CD4-positive, alpha-beta T cell (primary cell): ENCODE data around the gene GLCE. TPM values are rescaled to one million over a fixed set of nuclear protein-coding genes. Genes with fewer than 3 reads are reported as not detected.

Experiments used
- ATAC-seq: fragments of 200-7000 bp; cut with Tn5 transposase; one replicate; pipeline ENCODE4 v1.10.0; 2022; ENCODE audit warnings: mild to moderate bottlenecking; ENCODE audit not compliant: poor library complexity
- CTCF ChIA-PET: fragments of 350-600 bp; sonication (Branson Sonifier 250); formaldehyde crosslinking; loops from one replicate; lab custom pipeline; 2021; ENCODE audit warnings: antibody characterized with exemption, inconsistent platforms; lab: Charles Lee
- POLR2A ChIA-PET: fragments of 350-600 bp; sonication (Branson Sonifier 250); formaldehyde crosslinking; loops from one replicate; lab custom pipeline; 2021; ENCODE audit warnings: antibody characterized with exemption, inconsistent platforms; lab: Charles Lee
- DNase-seq, 14 experiments: peaks; one replicate each; pipeline ENCODE4 v3.0.0-alpha.2; 2013 to 2020; ENCODE audit warnings: mixed read lengths in 2 of 14
- H3K27ac ChIP-seq, 2 donors: one replicate each; pipeline versions ENCODE4 v1.5.1 to v1.7.0; 2013; ENCODE audit warnings: low read length in 2 of 2, low read depth in 1 of 2, mild to moderate bottlenecking in 1 of 2
- H3K27me3 ChIP-seq, 2 experiments: 1 replicate in 1 of 2; 2 replicates in 1 of 2; pipeline versions ENCODE4 v1.6.1 to v1.7.0; 2013; ENCODE audit warnings: low read length in 2 of 2, control low read depth in 1 of 2, mild to moderate bottlenecking in 1 of 2, moderate library complexity in 1 of 2; ENCODE audit not compliant: insufficient read depth in 2 of 2, control insufficient read depth in 1 of 2
- H3K36me3 ChIP-seq: one replicate; pipeline ENCODE4 v1.6.1; 2013; ENCODE audit warnings: low read length, control low read depth; ENCODE audit not compliant: insufficient read depth
- H3K4me1 ChIP-seq: one replicate; pipeline ENCODE4 v1.6.1; 2013; ENCODE audit warnings: low read length, control low read depth; ENCODE audit not compliant: insufficient read depth
- H3K4me3 ChIP-seq: one replicate; pipeline ENCODE4 v1.5.1; 2013; ENCODE audit warnings: mild to moderate bottlenecking, low read length, moderate library complexity
- H3K9me3 ChIP-seq, 2 experiments: 1 replicate in 1 of 2; 2 replicates in 1 of 2; pipeline versions ENCODE4 v1.6.1 to v1.7.0; 2013; ENCODE audit warnings: low read length in 2 of 2, mild to moderate bottlenecking in 2 of 2, control low read depth in 1 of 2, moderate library complexity in 1 of 2; ENCODE audit not compliant: control insufficient read depth in 1 of 2, insufficient read depth in 1 of 2
- H3K27ac Mint-ChIP-seq: one replicate; pipeline ENCODE4 v1.8.0; 2020; ENCODE audit warnings: mixed read lengths
- H3K27me3 Mint-ChIP-seq: one replicate; pipeline ENCODE4 v1.8.0; 2021; ENCODE audit warnings: mixed read lengths
- H3K36me3 Mint-ChIP-seq: one replicate; pipeline ENCODE4 v1.8.0; 2021; ENCODE audit warnings: low read depth, mixed read lengths
- H3K4me1 Mint-ChIP-seq: one replicate; pipeline ENCODE4 v1.8.0; 2021; ENCODE audit warnings: low read depth, mixed read lengths
- H3K4me3 Mint-ChIP-seq: one replicate; pipeline ENCODE4 v1.8.0; 2020; ENCODE audit warnings: mild to moderate bottlenecking, mixed read lengths
- H3K9me3 Mint-ChIP-seq: one replicate; pipeline ENCODE4 v1.8.0; 2020; ENCODE audit warnings: mixed read lengths
- intact Hi-C, 2 experiments: fragments of 100-400 bp; cut with DNase I in 1 of 2; cut with micrococcal nuclease in 1 of 2; formaldehyde crosslinking; loops; one replicate each; pipeline versions ENCODE4 v1.15.1 to v1.9.0; 2023 to 2025; cut with DNase I, micrococcal nuclease
- total RNA-seq, 174 experiments: library from RNA in 2 of 174; stranded (reverse) in 2 of 174; gene quantifications; one replicate each; pipeline ENCODE4 v1.2.3 and lab custom pipeline; 2021 to 2026
- TF ChIP-seq, protein P1 (sequence below): fragments of 200-600 bp; IDR thresholded peaks from one replicate; pipeline ENCODE4 v1.8.0; 2022; ENCODE audit warnings: antibody characterized with exemption, mild to moderate bottlenecking

GLCE gene
- total RNA-seq, 2 experiments from 2014 or later: 3.2 TPM

DNA sequence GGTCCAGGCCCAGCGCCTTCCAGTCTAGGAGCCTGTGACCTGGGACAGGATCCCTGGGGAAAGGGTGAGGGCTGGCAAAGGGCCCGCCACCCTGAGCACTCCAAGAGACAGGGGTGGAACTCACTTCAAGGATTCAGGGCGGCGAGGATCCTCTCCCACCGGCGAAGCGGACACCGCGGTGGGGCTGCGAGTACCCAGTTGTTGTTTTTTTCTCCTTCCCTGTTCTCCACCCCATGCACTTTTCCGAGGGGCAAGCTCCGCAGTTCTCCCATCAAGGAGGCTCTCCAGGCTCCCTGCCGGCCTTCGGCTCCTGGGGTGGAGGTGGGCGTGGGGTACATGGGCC is 137.9 kb downstream of the GLCE start:
- CTCF ChIA-PET: no interaction called here
- DNase-seq (no peak), ATAC-seq (no peak)
- intact Hi-C loops: no loop called here
- POLR2A ChIA-PET: interaction anchor here (0.6 kb wide), 1 partner anchor 1488 kb away, joined by 4 read pairs; no protein-coding TSS in a partner anchor
- Mint-ChIP-seq H3K27ac (no peak overlapping the region), H3K9me3 (no peaks in the 10 kb centered on the region), H3K36me3 (no peaks in the 10 kb centered on the region), H3K4me1 (no peaks in the 10 kb centered on the region), H3K27me3 (peaks cover 76% of the 10 kb centered on the region), H3K4me3 (peak overlapping the region; percentile 42)
- TF ChIP-seq, protein P1, sequence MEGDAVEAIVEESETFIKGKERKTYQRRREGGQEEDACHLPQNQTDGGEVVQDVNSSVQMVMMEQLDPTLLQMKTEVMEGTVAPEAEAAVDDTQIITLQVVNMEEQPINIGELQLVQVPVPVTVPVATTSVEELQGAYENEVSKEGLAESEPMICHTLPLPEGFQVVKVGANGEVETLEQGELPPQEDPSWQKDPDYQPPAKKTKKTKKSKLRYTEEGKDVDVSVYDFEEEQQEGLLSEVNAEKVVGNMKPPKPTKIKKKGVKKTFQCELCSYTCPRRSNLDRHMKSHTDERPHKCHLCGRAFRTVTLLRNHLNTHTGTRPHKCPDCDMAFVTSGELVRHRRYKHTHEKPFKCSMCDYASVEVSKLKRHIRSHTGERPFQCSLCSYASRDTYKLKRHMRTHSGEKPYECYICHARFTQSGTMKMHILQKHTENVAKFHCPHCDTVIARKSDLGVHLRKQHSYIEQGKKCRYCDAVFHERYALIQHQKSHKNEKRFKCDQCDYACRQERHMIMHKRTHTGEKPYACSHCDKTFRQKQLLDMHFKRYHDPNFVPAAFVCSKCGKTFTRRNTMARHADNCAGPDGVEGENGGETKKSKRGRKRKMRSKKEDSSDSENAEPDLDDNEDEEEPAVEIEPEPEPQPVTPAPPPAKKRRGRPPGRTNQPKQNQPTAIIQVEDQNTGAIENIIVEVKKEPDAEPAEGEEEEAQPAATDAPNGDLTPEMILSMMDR: no peak
- peaks cover 4% of the 10 kb centered on the region for H3K4me1 ChIP-seq
- H3K36me3 ChIP-seq: no peaks in the 10 kb centered on the region
- H3K9me3 ChIP-seq: no peaks in the 10 kb centered on the region
- no peak overlapping the region for H3K4me3 ChIP-seq
- H3K27me3 ChIP-seq: peaks cover 42% of the 10 kb centered on the region in 2 experiments
- H3K27ac ChIP-seq: no peak overlapping the region

GRCh38 chr15:69298697-69299441 is 138.4 kb downstream of the GLCE start, which contains the start of gene PAQR5:
PAQR5 (plus strand) TSS chr15:69298912; CDS start chr15:69360081, 61,169 bp downstream.
- H3K27me3 ChIP-seq: peaks cover 42% of the 10 kb centered on the region in 2 experiments
- H3K27me3 Mint-ChIP-seq: peaks cover 82% of the 10 kb centered on the region

DNA sequence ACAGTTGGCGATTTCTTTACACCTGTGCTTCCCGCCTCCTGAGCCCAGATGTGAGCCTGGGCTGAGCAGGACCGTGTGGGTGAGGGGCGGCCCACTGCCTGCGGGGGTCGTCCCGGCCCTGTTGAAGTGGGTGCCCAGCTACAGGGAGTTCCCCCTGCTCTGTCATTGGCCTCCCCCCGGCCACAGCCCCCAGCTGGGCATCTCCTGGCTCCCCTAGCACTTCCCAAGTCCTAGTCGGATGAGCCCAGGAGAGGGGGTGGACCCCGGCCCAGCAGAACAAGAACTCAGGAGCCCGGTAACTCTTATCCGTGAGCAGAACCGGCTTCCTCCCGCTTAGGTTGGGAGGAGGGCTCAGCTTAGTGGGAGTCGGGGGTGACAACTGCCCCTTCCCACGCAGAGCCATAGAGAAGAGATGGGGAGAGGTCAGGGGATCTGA is 139.0 kb downstream of the GLCE start:
- Mint-ChIP-seq H3K27me3 (peaks cover 88% of the 10 kb centered on the region), H3K36me3 (no peaks in the 10 kb centered on the region), H3K27ac (no peak overlapping the region), H3K4me1 (no peaks in the 10 kb centered on the region), H3K4me3 (no peak overlapping the region), H3K9me3 (no peaks in the 10 kb centered on the region)
- H3K4me3 ChIP-seq: no peak overlapping the region
- no peak overlapping the region for H3K27ac ChIP-seq
- CTCF ChIA-PET: no interaction called here
- H3K9me3 ChIP-seq: no peaks in the 10 kb centered on the region
- peaks cover 4% of the 10 kb centered on the region for H3K4me1 ChIP-seq
- H3K27me3 ChIP-seq: peaks cover 42% of the 10 kb centered on the region in 2 experiments
- DNase-seq (no peak), ATAC-seq (no peak)
- no peaks in the 10 kb centered on the region for H3K36me3 ChIP-seq
- TF ChIP-seq, protein P1: no peak
- POLR2A ChIA-PET: no interaction called here
- intact Hi-C loops: no loop called here

More at GRCh38 chr15:69298697-69299441, 138.4 kb downstream of the GLCE start, which contains the start of gene PAQR5:
- H3K36me3 ChIP-seq: no peaks in the 10 kb centered on the region
- ChIA-PET CTCF (no interaction called here), POLR2A (interaction anchor here (0.6 kb wide), 1 partner anchor 131 kb away, joined by 3 read pairs; no protein-coding TSS in a partner anchor)
- Mint-ChIP-seq H3K4me1 (no peaks in the 10 kb centered on the region), H3K4me3 (peak within 1 kb of the TSS; percentile 58), H3K9me3 (no peaks in the 10 kb centered on the region), H3K27ac (no peak within 1 kb of the TSS), H3K36me3 (no peaks in the 10 kb centered on the region)
- TF ChIP-seq, protein P1: no peak
- H3K4me3 ChIP-seq: no peak within 1 kb of the TSS
- H3K4me1 ChIP-seq: peaks cover 4% of the 10 kb centered on the region
- intact Hi-C loops: no loop called here
- H3K9me3 ChIP-seq: no peaks in the 10 kb centered on the region
- ATAC-seq (no peak), DNase-seq (peak in 1 of 14 experiments; percentile 5)
- H3K27ac ChIP-seq: no peak within 1 kb of the TSS
